Stimulated activated CD8-positive, alpha-beta memory T cell treated with anti-CD3 and anti-CD28 coated beads, Interleukin-12 subunit alpha, Interleukin-12 subunit beta, amount 100 ng/mL, for 4 hours (primary cell): ENCODE results near the gene JARID2.

ENCODE experiments used
- DNase-seq: peaks from one replicate; pipeline ENCODE4 v3.0.0-alpha.2; 2020; ENCODE audit warnings: low read depth

The JARID2 gene

GRCh38 chr6:15510121-15510520 is 264.3 kb downstream of the JARID2 start:
- no peak for DNase-seq

- DNase-seq, result no peak
Measured at GRCh38 chr6:15510536-15511247, 264.8 kb downstream of the JARID2 start.

DNA sequence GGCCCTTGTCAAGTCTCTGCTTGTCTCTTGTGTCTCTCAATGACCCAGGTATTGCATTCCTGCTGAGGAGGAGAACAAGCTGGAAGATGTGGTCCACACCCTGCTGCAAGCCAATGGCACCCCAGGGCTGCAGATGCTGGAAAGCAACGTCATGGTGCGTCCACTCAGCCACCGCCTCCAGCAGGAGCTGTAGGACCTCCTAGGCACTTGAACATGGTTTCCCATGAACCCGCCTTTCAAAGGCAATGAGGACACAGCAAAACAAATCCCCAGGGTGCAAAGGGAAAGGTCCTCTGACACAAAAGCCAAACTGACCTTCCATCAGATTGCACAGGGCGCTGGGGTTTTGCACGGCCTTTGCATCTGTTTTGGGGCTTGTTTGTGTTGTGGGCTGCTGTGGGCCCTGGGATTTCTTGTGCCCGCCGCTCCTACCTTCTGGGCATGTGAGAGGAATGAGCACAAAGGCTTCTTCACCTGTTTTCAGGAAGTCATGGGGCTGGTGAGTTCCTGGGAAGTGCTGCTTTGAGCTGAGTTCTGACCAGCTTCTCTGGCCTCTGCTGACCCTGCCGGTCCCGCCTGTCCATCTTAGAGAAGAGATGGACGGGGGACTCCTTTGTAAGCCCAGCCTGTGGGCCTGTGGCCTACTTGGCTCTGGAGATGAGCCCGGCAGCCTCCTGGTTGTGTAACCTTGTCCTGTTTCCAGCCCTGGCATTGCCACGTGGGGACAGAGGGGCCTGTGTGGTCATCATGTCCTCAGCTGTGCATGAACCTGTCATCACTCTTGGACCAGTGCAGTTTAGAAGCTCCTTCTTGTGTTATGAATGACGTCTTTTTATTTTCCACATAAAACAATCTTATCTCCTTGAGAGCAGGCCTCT is 265.6 kb downstream of the JARID2 start:
- DNase-seq, result no peak

DNA sequence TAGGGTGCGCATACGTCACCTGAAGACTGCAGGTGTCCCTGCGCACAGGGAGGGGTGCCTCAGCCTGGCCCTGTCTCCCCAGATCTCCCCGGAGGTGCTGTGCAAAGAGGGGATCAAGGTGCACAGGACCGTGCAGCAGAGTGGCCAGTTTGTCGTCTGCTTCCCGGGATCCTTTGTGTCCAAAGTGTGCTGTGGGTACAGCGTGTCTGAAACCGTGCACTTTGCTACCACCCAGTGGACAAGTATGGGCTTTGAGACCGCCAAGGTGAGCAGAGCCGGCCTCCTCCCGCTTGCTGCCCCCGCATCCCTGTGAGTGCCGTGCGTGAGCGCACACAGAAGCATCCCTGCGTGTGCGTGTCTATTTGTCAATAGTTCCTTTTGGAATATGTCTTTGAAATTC is 266.3 kb downstream of the JARID2 start:
- no peak for DNase-seq

DNA sequence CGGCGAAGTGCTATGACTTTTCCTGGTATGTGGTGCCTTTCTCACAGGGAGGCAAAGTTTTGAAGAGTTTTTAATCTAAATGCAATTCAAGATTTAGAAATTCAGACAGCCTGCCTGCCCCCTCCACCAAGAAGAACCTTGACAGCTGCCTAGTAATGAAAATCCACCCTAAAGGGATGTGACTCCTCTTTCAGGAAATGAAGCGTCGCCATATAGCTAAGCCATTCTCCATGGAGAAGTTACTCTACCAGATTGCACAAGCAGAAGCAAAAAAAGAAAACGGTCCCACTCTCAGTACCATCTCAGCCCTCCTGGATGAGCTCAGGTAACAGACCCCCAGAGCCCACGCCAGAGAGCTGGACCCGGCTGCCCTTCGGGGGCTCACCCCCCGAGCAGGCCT is 266.9 kb downstream of the JARID2 start:
- DNase-seq, result no peak

GRCh38 chr6:15513131-15513771 is 267.4 kb downstream of the JARID2 start:
- DNase-seq, result no peak

DNA sequence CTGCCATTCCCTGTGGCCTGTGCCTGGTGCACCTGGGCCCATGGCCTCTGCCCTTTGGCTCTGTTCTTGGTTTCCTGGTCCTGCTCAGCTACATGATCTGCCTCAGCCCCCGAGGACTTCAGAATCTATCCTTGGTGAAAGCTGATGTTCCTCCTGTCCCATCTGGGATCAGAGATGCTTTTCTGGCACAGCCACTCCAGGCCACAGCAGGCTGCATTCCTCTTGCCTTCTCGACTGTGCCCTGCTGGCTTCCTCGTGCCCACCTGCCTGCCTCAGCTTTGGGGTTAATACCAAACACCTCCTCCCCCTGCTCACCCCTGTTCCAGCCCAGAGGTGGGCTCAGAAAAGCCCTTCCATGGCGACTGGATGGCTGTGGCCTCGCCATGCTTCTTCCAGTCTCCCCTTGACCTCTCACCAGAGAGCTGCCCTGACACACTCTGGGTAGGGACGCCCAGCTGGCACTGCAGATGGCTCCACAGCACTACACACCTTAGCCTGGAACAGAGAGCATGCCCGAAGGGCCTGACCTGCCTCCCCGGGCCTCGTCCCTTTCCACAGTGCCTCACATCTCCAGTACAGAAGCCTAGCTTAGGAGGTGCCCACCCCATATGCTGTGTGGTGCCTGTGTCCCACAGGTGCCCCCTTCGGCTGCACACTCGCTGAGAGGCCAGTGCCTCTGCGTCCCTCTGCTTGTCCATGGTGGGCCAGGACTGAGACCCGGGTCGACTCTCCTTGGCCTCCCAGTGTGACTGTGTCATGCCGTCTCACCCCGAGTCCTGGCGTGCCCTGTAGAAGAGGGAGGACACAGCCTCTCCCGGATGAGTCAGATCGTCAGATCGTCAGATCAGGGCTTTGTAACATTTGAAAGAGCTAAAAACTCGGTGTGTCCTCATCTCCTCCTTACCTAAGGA is 268.2 kb downstream of the JARID2 start:
- no peak for DNase-seq

GRCh38 chr6:15515226-15515625 is 269.4 kb downstream of the JARID2 start:
- no peak for DNase-seq

- DNase-seq, result no peak
Measured at GRCh38 chr6:15515660-15516375, 269.9 kb downstream of the JARID2 start.

DNA sequence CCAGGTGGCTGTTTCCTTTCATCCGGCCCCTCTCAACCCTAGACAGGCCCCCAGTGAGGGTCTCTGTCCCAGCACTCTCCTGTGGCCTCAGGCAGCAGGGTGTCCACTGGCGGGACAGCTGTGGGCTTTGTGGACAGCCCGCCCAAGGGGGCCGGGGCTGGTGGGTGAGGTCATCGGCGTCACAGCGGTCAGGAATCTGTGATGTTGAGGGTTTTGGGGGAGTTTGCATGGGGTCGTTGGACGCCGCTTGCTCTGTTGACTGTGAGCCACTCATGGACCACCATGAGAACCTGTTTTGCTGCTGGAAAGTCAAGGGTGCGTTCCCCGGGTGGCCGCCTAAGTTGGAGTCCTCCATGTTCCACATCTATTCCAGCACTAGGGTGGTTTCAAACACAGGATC is 270.5 kb downstream of the JARID2 start:
- DNase-seq, result no peak

- DNase-seq, result no peak
Measured at GRCh38 chr6:15516923-15517560, 271.2 kb downstream of the JARID2 start.

DNA sequence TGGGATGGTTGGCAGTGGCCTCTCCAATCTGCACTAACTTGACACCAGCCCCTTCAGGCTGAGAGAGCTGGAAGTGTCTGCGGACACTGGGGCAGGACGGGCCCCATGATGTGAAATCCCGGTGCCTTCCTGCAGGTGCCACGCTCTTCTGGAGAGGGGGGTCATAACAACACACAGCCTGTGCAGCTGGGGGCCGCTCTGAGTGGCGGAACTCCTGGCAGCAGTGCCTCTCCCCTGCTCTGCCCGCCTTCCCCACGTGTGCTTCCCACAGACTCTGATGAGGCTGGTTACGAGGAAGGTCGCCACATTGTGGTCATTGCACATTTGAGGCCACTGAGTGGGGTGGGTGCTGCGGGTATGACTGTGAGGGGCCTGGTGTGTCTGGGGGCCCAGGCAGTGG is 271.7 kb downstream of the JARID2 start:
- no peak for DNase-seq

GRCh38 chr6:15518057-15518456 is 272.2 kb downstream of the JARID2 start:
- no peak for DNase-seq

GRCh38 chr6:15518878-15519277 is 273.0 kb downstream of the JARID2 start:
- DNase-seq, result no peak

- DNase-seq, result no peak
Measured at GRCh38 chr6:15519681-15520080, 273.8 kb downstream of the JARID2 start.

GRCh38 chr6:15520626-15521203 is 274.8 kb downstream of the JARID2 start:
- no peak for DNase-seq

GRCh38 chr6:15521582-15521981 is 275.7 kb downstream of the JARID2 start:
- no peak for DNase-seq

DNA sequence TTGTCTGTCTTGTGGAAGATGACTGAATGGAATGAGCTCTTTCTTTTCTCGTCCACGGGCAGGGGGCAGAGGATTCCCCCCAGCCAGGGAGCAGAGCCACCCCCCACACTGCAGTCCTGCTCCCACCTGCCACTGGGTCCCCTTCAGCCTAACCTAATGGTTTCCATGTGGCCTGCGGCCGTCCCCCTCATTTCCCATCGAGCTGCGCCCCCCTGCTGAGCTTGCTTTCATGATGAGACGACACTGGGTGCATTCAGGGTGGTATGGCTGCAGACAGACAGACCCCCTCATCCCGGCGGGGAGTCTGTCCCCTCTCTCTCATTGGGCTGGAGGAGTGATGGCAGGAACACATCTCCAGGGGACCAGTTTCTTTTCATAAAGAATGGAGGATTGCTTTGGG is 276.2 kb downstream of the JARID2 start:
- DNase-seq, result no peak

DNA sequence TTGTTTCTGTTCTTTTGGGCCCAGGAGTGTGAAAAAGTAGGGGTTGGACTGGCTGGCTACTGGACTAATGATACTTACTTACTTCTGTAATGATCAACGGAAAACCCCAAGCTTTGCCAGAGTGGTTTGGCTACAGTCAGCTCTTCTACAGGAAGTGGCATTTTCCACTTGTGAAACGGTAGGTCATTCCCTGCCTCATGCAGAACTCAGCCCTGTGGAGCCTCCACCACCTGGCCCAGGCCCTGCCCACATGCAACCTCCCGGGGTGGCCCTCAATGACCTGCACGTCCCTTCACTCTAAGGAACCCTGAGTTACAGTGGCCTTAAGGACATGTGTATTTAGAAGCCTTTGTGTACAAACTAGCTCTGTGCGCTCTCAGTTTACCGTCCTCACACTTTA is 276.6 kb downstream of the JARID2 start:
- no peak for DNase-seq

- no peak for DNase-seq
Measured at GRCh38 chr6:15522856-15523529, 277.1 kb downstream of the JARID2 start.
